HUES6 (cell line): ENCODE measurements around the gene SEC14L5.

Source experiments
- H3K27ac ChIP-seq: 2 replicates; pipeline ENCODE4 v1.7.0; 2013; ENCODE audit warnings: low read depth, mild to moderate bottlenecking, low read length, inconsistent platforms
- H3K27me3 ChIP-seq: 2 replicates; pipeline ENCODE4 v1.6.1; 2013; ENCODE audit warnings: low read length; ENCODE audit not compliant: control insufficient read depth, insufficient read depth
- H3K36me3 ChIP-seq: 2 replicates; pipeline ENCODE4 v1.6.1; 2013; ENCODE audit warnings: low read length; ENCODE audit not compliant: control insufficient read depth, insufficient read depth
- H3K4me1 ChIP-seq: 2 replicates; pipeline ENCODE4 v1.6.1; 2013; ENCODE audit warnings: low read length; ENCODE audit not compliant: control insufficient read depth, insufficient read depth
- H3K4me3 ChIP-seq: 2 replicates; pipeline ENCODE4 v1.5.1; 2013; ENCODE audit warnings: low read depth, low read length
- H3K9ac ChIP-seq: one replicate; pipeline ENCODE4 v1.6.1; 2013; ENCODE audit warnings: mild to moderate bottlenecking, low read length
- H3K9me3 ChIP-seq: 2 replicates; pipeline ENCODE4 v1.6.1; 2013; ENCODE audit warnings: low read depth, low read length; ENCODE audit not compliant: control insufficient read depth, insufficient read depth

The SEC14L5 gene

GRCh38 chr16:4972938-4973587 is 14.9 kb downstream of the SEC14L5 start:
- H3K27ac ChIP-seq, result no peak overlapping the region
- H3K36me3 ChIP-seq, result no peaks in the 10 kb centered on the region
- no peaks in the 10 kb centered on the region for H3K9me3 ChIP-seq
- H3K9ac ChIP-seq, result no peak overlapping the region
- H3K4me3 ChIP-seq, result no peak overlapping the region
- no peaks in the 10 kb centered on the region for H3K27me3 ChIP-seq
- peaks cover 24% of the 10 kb centered on the region for H3K4me1 ChIP-seq

- H3K4me1 ChIP-seq, result no peaks in the 10 kb centered on the region
- no peaks in the 10 kb centered on the region for H3K36me3 ChIP-seq
- H3K4me3 ChIP-seq, result no peak overlapping the region
- no peaks in the 10 kb centered on the region for H3K27me3 ChIP-seq
- no peaks in the 10 kb centered on the region for H3K9me3 ChIP-seq
- no peak overlapping the region for H3K9ac ChIP-seq
- no peak overlapping the region for H3K27ac ChIP-seq
Measured at GRCh38 chr16:4976079-4976478, 17.9 kb downstream of the SEC14L5 start.

GRCh38 chr16:4976611-4977145 is 18.5 kb downstream of the SEC14L5 start:
- Histone ChIP-seq H3K27me3 (no peaks in the 10 kb centered on the region), H3K36me3 (no peaks in the 10 kb centered on the region), H3K4me1 (0 out of 2 replicates have a peak, but pooled peaks cover under 1% of the 10 kb centered on the region), H3K9ac (no peak overlapping the region), H3K9me3 (no peaks in the 10 kb centered on the region), H3K4me3 (no peak overlapping the region), H3K27ac (no peak overlapping the region)

- no peak overlapping the region for H3K9ac ChIP-seq
- H3K4me1 ChIP-seq, result peaks cover 6% of the 10 kb centered on the region
- H3K36me3 ChIP-seq, result no peaks in the 10 kb centered on the region
- H3K4me3 ChIP-seq, result no peak overlapping the region
- no peaks in the 10 kb centered on the region; the same call in 1 of the 2 replicates for H3K27me3 ChIP-seq
- no peak overlapping the region for H3K27ac ChIP-seq
- H3K9me3 ChIP-seq, result no peaks in the 10 kb centered on the region
Measured at GRCh38 chr16:4979164-4979563, 21.0 kb downstream of the SEC14L5 start.

GRCh38 chr16:4979736-4980660 is 21.9 kb downstream of the SEC14L5 start:
- peaks cover 4% of the 10 kb centered on the region; the same call in 1 of the 2 replicates for H3K27me3 ChIP-seq
- H3K36me3 ChIP-seq, result no peaks in the 10 kb centered on the region
- peaks cover 6% of the 10 kb centered on the region for H3K4me1 ChIP-seq
- no peak overlapping the region for H3K4me3 ChIP-seq
- H3K27ac ChIP-seq, result no peak overlapping the region
- H3K9ac ChIP-seq, result no peak overlapping the region
- H3K9me3 ChIP-seq, result no peaks in the 10 kb centered on the region

GRCh38 chr16:4980691-4981090 is 22.6 kb downstream of the SEC14L5 start:
- H3K4me3 ChIP-seq, result no peak overlapping the region
- peaks cover 8% of the 10 kb centered on the region; the same call in 1 of the 2 replicates for H3K27me3 ChIP-seq
- no peaks in the 10 kb centered on the region for H3K9me3 ChIP-seq
- H3K4me1 ChIP-seq, result peaks cover 6% of the 10 kb centered on the region
- no peak overlapping the region for H3K27ac ChIP-seq
- H3K36me3 ChIP-seq, result no peaks in the 10 kb centered on the region
- no peak overlapping the region for H3K9ac ChIP-seq

- H3K36me3 ChIP-seq, result no peaks in the 10 kb centered on the region
- no peak overlapping the region for H3K4me3 ChIP-seq
- peaks cover 15% of the 10 kb centered on the region for H3K27me3 ChIP-seq
- H3K9ac ChIP-seq, result no peak overlapping the region
- no peaks in the 10 kb centered on the region for H3K9me3 ChIP-seq
- H3K27ac ChIP-seq, result no peak overlapping the region
- H3K4me1 ChIP-seq, result peaks cover 6% of the 10 kb centered on the region
Measured at GRCh38 chr16:4981473-4981872, 23.3 kb downstream of the SEC14L5 start.

GRCh38 chr16:4982056-4982867 is 24.1 kb downstream of the SEC14L5 start:
- no peaks in the 10 kb centered on the region for H3K9me3 ChIP-seq
- peaks cover 23% of the 10 kb centered on the region for H3K27me3 ChIP-seq
- no peak overlapping the region for H3K4me3 ChIP-seq
- H3K27ac ChIP-seq, result no peak overlapping the region
- no peak overlapping the region for H3K9ac ChIP-seq
- H3K4me1 ChIP-seq, result peaks cover 6% of the 10 kb centered on the region
- no peaks in the 10 kb centered on the region for H3K36me3 ChIP-seq

GRCh38 chr16:4984174-4984990 is 26.3 kb downstream of the SEC14L5 start:
- H3K27ac ChIP-seq, result no peak overlapping the region
- no peak overlapping the region for H3K9ac ChIP-seq
- no peaks in the 10 kb centered on the region for H3K9me3 ChIP-seq
- H3K27me3 ChIP-seq, result peaks cover 44% of the 10 kb centered on the region
- H3K4me1 ChIP-seq, result peaks cover 6% of the 10 kb centered on the region
- no peaks in the 10 kb centered on the region for H3K36me3 ChIP-seq
- no peak overlapping the region for H3K4me3 ChIP-seq

GRCh38 chr16:4987250-4987579 is 29.1 kb downstream of the SEC14L5 start:
- peak overlapping the region; percentile 44 for H3K4me3 ChIP-seq
- no peaks in the 10 kb centered on the region for H3K9me3 ChIP-seq
- H3K9ac ChIP-seq, result no peak overlapping the region
- H3K4me1 ChIP-seq, result peaks cover under 1% of the 10 kb centered on the region; the same call in 1 of the 2 replicates
- H3K27ac ChIP-seq, result no peak overlapping the region
- H3K27me3 ChIP-seq, result peaks cover 47% of the 10 kb centered on the region
- no peaks in the 10 kb centered on the region for H3K36me3 ChIP-seq
